KMS-11 (cell line): Measurements from ENCODE around the gene EPHB6.

Experiments
- H2AFZ ChIP-seq: fragments of 200-600 bp; sonication (generic); 2 replicates; pipeline ENCODE4 v1.6.1; 2016; ENCODE audit warnings: antibody characterized with exemption, mixed run types, low read depth
- H3K27ac ChIP-seq: fragments of 200-600 bp; sonication (generic); 2 replicates; pipeline ENCODE4 v1.6.1; 2016; ENCODE audit warnings: mild to moderate bottlenecking, mixed run types
- H3K27me3 ChIP-seq: fragments of 200-600 bp; sonication (generic); 2 replicates; pipeline ENCODE4 v1.6.1; 2017; ENCODE audit warnings: mild to moderate bottlenecking, low read depth, mixed run types, moderate library complexity; ENCODE audit not compliant: insufficient read depth
- H3K36me3 ChIP-seq: fragments of 200-600 bp; sonication (generic); 2 replicates; pipeline ENCODE4 v1.6.1; 2017; ENCODE audit warnings: mild to moderate bottlenecking, mixed run types; ENCODE audit not compliant: insufficient read depth
- H3K4me1 ChIP-seq: fragments of 200-600 bp; sonication (generic); 2 replicates; pipeline ENCODE4 v1.6.1; 2016; ENCODE audit warnings: mild to moderate bottlenecking, low read depth, mixed run types; ENCODE audit not compliant: poor library complexity, severe bottlenecking
- H3K4me2 ChIP-seq: fragments of 200-600 bp; sonication (generic); 2 replicates; pipeline ENCODE4 v1.7.0; 2016; ENCODE audit warnings: mild to moderate bottlenecking, mixed run types
- H3K4me3 ChIP-seq: fragments of 200-600 bp; sonication (generic); IDR thresholded peaks from 2 replicates; pipeline ENCODE4 v1.6.1; 2017; ENCODE audit warnings: low read depth, low read length, mixed read lengths; ENCODE audit not compliant: insufficient read depth
- H3K79me2 ChIP-seq: fragments of 200-600 bp; sonication (generic); 2 replicates; pipeline ENCODE4 v1.6.1; 2016; ENCODE audit warnings: low read depth, mixed run types; ENCODE audit not compliant: insufficient read depth
- H3K9ac ChIP-seq: fragments of 200-600 bp; sonication (generic); 2 replicates; pipeline ENCODE4 v1.6.1; 2016; ENCODE audit warnings: mild to moderate bottlenecking, mixed run types
- H4K20me1 ChIP-seq: fragments of 200-600 bp; sonication (generic); 2 replicates; pipeline ENCODE4 v1.6.1; 2016; ENCODE audit warnings: mild to moderate bottlenecking, mixed run types; ENCODE audit not compliant: insufficient read depth
- CTCF ChIP-seq: fragments of 200-600 bp; sonication (generic); conservative IDR thresholded peaks from 2 replicates; pipeline ENCODE4 v1.6.1; 2017; ENCODE audit warnings: low read depth, mild to moderate bottlenecking, antibody characterized with exemption, low read length, moderate library complexity, mixed read lengths

EPHB6 gene

GRCh38 chr7:142917447-142917846, 62.6 kb downstream of the EPHB6 start:
- no peaks in the 10 kb centered on the region for H3K27me3 ChIP-seq
- H2AFZ ChIP-seq: no peak overlapping the region
- H3K4me2 ChIP-seq: no peak overlapping the region
- H3K27ac ChIP-seq: no peak overlapping the region
- H3K4me1 ChIP-seq: no peaks in the 10 kb centered on the region
- no peaks in the 10 kb centered on the region for H4K20me1 ChIP-seq
- H3K9ac ChIP-seq: no peak overlapping the region
- no peaks in the 10 kb centered on the region for H3K36me3 ChIP-seq
- no peaks in the 10 kb centered on the region for H3K79me2 ChIP-seq
- H3K4me3 ChIP-seq: no peak overlapping the region
- TF ChIP-seq CTCF: no peak

- H3K4me3 ChIP-seq: no peak overlapping the region
- H3K9ac ChIP-seq: no peak overlapping the region
- no peak overlapping the region for H3K4me2 ChIP-seq
- no peaks in the 10 kb centered on the region for H3K27me3 ChIP-seq
- no peaks in the 10 kb centered on the region for H3K36me3 ChIP-seq
- H4K20me1 ChIP-seq: no peaks in the 10 kb centered on the region
- H3K4me1 ChIP-seq: no peaks in the 10 kb centered on the region
- no peaks in the 10 kb centered on the region for H3K79me2 ChIP-seq
- H3K27ac ChIP-seq: no peak overlapping the region
- H2AFZ ChIP-seq: no peak overlapping the region
- no peak for TF ChIP-seq CTCF
These were observed 64.0 kb downstream of the EPHB6 start for GRCh38 chr7:142918901-142919300.

- H3K36me3 ChIP-seq: no peaks in the 10 kb centered on the region
- no peak overlapping the region for H3K4me2 ChIP-seq
- H3K4me3 ChIP-seq: no peak overlapping the region
- H3K4me1 ChIP-seq: no peaks in the 10 kb centered on the region
- no peaks in the 10 kb centered on the region for H4K20me1 ChIP-seq
- no peak overlapping the region for H3K9ac ChIP-seq
- no peak for TF ChIP-seq CTCF
- no peak overlapping the region for H2AFZ ChIP-seq
- H3K27me3 ChIP-seq: no peaks in the 10 kb centered on the region
- H3K79me2 ChIP-seq: no peaks in the 10 kb centered on the region
- H3K27ac ChIP-seq: no peak overlapping the region
These were observed 64.8 kb downstream of the EPHB6 start for GRCh38 chr7:142919656-142920055.
